ENCODE measurements around the gene LCN6.
"Not testable (repeated sequence)": the region's sequence is repeated elsewhere in the genome, so short reads cannot be mapped to it uniquely, and the experiment has no call there.

The LCN6 gene

GRCh38 chr9:136722093-136722968, 26.0 kb downstream of the LCN6 start:
- no peak for DNase-seq

DNA sequence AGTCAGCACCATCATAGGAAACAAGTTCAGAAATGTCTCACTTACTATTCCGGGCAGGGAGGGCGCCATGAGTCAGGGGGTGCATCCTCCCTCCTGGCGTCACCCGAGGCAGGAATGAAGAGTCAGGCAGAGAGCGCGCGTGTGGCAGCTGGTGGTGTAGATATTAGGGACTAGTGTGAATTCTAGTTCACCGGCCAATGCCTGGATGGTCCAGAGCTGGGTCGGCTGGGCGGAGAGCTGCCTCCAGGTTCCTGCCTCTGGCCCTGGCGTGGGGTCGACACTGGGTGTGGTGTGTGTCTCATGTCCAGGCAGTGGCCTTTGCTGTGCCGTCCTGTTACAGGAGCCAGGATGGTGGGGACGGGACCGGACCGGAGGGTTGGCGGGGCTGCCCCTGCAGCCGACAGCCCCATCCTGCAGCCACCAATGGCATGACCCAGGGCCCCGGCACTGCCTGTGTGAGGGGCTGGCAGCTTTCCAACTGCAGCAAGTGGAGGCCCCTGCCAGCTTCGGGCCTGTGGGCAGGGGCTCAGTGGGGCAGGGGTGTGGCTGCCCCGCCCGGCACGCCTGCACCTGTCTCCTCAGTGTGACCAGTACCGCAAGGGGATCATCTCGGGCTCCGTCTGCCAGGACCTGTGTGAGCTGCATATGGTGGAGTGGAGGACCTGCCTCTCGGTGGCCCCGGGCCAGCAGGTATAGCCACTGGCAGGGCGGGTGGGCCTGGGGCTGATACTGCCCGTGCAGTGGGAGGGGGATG, 26.8 kb downstream of the LCN6 start:
- DNase-seq = no peak

GRCh38 chr9:136720898-136721338, 27.4 kb downstream of the LCN6 start:
- no peak for DNase-seq

- DNase-seq = no peak
Measured at GRCh38 chr9:136720251-136720897, 28.0 kb downstream of the LCN6 start.

- no peak for DNase-seq
Measured at GRCh38 chr9:136719195-136719880, 29.0 kb downstream of the LCN6 start.

- no peak for DNase-seq
Measured at GRCh38 chr9:136718345-136719194, 29.8 kb downstream of the LCN6 start.

DNA sequence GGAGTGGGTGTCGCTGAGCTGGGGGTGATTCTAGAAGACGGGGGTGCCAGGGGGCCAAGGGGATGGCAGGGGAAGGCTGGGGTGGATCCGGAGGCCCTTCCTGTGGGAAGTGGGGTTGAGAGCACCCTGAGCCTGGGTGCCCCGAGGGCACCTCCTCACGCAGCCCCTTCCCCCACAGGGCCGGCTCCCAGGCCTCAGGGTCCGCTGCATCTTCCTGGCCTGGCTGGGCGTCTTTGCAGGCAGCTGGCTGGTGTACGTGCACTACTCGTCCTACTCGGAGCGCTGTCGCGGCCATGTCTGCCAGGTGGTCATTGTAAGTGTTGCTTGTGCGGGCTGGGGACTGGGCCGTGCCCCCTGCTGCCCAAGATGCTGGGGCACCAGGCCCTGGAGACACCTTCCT, 30.9 kb downstream of the LCN6 start:
- DNase-seq = no peak

- no peak for DNase-seq
Measured at GRCh38 chr9:136714893-136715274, 33.4 kb downstream of the LCN6 start.

DNA sequence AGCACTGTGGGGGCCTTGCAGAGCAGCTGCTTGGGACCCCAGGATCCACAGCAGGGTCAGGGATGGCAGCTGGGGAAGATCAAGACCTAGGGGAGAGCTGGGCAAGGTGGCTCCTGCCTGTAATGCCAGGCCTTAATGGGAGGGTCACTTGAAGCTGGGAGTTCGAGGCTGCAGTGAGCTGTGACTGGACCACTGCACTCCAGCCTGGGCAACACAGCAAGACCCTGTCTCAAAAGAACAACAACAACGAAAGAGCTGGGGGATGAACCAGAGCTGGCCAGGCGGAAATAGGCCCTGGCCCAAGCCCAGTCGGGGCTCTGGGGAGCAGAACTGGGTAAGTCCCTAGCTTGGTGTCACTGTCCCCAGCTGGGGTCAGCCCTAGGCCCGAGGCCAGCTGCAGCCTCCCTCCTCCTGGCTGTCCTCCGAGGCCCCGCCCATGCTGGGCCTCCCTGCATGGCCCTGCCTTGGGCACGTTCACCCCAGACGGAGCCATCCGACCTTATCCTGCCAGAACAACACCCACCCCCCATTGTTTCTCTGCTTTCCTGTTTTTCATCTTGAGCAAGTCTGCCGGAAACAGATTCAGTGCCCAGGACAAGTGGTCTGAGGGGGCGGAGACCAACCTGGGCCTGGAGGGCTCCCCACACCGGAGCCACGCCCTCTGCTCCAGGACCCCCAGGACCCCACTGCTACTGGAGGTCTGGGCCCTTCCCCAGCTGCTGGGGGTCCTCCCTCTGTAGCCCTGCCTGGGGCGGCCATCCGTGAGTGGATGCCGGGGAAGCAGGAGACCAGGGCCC, 34.0 kb downstream of the LCN6 start:
- no peak for DNase-seq

DNA sequence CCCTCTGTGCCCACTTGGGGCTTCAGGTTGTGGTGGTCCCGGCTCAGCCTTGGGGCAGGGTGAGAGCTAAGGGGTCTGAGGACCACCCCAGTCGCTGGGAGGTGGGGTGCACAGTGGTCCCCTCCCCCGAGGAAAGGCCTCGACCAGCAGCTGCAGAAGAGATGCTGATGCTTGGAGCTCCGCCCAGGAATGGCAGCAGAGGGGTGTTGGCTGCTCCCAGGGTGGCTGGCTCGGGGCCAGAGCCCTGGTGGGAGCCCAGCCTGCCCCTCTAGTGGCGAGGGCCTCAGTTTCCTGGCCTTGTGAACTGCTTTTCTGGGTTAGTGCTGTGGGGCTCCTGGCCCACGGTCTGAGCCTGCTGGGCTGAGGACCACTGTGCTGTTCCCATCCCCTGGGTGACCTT, 34.8 kb downstream of the LCN6 start:
- no peak for DNase-seq

DNA sequence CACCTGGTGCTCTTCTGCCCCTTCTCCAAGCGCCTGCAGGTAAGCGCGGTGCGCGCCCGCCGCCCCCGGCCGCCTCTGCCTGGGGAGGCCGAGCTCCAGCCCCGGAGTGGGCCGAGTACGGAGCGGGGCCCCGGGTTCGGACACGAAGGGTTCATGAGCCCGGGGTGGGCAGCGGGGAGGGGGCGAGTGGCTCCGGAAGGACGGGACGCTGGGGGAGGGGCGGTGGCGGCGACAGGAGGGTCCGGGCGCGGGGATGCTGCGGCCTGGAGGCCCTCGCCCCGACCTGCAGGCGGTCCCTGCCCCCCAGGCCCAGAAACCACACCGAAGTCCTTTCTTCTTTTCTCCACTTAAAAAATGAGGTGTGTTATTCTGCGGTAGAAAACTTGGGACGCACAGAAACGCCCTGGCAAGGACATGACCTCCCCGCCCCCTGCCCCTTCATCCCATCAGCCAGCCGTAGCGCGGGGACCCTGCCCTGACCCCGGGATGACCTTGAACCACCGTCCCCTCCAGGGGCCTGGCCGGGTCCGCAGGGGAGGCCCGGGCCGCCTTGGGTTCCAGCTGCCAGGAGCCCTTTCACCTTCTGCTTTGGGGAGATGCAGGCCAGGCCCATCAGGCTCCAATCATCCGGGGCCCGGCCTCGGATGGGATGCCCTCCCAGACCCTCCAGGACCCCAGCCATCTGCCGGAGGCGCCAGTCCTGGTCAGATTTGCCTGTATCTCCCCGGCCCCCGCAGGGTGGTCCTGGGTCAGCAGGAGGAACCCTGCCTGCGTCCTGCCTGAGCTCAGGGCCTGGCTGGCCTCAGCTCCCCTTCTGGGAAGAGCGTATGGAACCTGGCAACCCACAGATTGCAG, 35.4 kb downstream of the LCN6 start:
- DNase-seq = no peak

- no peak for DNase-seq
Measured at GRCh38 chr9:136711751-136712689, 36.3 kb downstream of the LCN6 start, which contains the start of gene DIPK1B. Gene DIPK1B (plus strand): TSS chr9:136712572. CDS start chr9:136712666, 94 bp downstream.

GRCh38 chr9:136711219-136711648, 37.1 kb downstream of the LCN6 start:
- DNase-seq = not testable (repeated sequence)

DNA sequence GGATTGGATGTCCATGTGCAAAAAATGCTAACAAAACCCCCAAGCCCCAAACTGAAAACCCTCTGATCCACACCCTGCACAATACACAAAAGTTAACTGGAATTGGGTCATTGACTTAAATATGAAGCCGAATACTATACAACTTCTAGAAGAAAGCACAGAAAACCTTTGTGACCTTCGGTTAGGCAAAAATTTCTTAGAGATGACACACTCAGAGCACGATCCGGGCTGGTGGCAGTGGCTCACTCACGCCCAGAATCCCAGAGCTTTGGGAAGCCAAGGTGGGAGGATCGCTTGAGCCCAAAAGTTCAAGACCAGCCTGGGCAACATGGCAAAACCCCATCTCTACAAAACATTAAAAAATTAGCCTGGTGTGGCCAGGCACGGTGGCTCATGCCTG, 37.8 kb downstream of the LCN6 start:
- DNase-seq = no peak

GRCh38 chr9:136709454-136710109, 38.7 kb downstream of the LCN6 start:
- no peak for DNase-seq

- no peak for DNase-seq
Measured at GRCh38 chr9:136707849-136708517, 40.3 kb downstream of the LCN6 start.

DNA sequence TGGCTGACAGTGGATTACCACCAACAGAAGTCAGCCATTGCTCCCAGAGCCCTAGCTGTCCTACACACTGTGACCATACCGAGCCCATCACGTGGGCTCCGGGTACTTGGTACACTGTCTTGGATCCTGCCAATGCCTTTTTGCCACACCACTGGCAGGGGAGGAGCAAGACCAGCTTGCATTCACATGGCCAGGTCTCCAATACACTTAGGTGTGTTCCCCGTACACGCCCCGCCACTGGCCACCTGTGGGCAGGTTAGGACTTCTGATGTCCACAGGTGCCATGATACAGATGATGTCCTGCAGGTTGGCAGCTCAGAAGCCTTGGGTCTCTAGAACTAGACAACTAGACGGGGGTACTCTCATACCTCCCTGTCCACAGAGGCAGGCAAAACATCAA, 41.3 kb downstream of the LCN6 start:
- no peak for DNase-seq

DNA sequence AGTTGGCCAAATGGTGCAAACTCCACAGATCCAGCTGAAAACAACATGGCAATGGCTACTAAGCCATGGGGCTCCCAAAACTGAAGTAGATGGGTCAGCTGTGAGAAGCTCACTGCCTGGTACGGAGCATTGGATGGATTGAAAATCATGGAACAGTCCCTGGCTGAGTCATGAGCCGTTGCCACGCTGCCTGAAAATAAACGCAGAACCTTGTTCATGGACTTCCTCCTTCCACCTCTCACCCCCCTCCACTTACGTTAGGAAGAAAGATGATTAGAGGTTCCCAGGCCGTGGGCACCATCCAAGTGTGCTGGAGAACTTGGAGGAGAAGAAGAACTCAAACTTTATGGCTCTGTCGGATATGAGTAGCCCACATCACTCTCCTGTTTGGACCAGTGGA, 42.8 kb downstream of the LCN6 start:
- no peak for DNase-seq

Data from NCI-H2029 (cell line).